PC-9 (cell line): ENCODE measurements around the gene TRIM24.

Experiments used
- CTCF ChIP-seq: fragments of 200-600 bp; sonication (generic); conservative IDR thresholded peaks from 2 replicates; pipeline ENCODE4 v1.6.1; 2017; ENCODE audit warnings: mixed run types, antibody characterized with exemption, mild to moderate bottlenecking, moderate library complexity
- EZH2 ChIP-seq: fragments of 200-600 bp; sonication (generic); IDR thresholded peaks from 2 replicates; pipeline ENCODE4 v1.8.0; 2017; ENCODE audit warnings: antibody characterized with exemption, low read depth

GRCh38 chr7:138483531-138483930 is 23.5 kb downstream of the TRIM24 start:
- TF ChIP-seq CTCF (no peak), EZH2 (no peak)
